HepG2 (cell line): Measurements from ENCODE around the gene HSF2BP. TPM values are rescaled to one million over a fixed set of nuclear protein-coding genes. Genes with fewer than 3 reads are reported as not detected.
A peak's percentile ranks its signal among the peaks of the same experiment; 100 is the strongest.

Experiments used
- ATAC-seq: fragments of 200-7000 bp; cut with Tn5 transposase; 3 replicates; pipeline ENCODE4 v1.9.1; 2020; ENCODE audit warnings: mild to moderate bottlenecking, moderate library complexity
- BruUV-seq: library from RNA; stranded (reverse); fragments of 400-500 nt; replicated peaks from 2 replicates; lab custom pipeline; 2021; lab: Mats Ljungman, UMichigan
- CTCF ChIA-PET: fragments of 300-600 bp; formaldehyde crosslinking; extraction: SDS; loops from one replicate; lab custom pipeline; 2021; ENCODE audit warnings: low total read pairs, inconsistent platforms, low intra/inter-chr PET ratio; lab: Yijun Ruan, JAX
- POLR2A ChIA-PET: fragments of 350-600 bp; sonication (Branson Sonifier 250); formaldehyde crosslinking; loops from one replicate; lab custom pipeline; 2020; ENCODE audit warnings: antibody characterized with exemption, inconsistent platforms; lab: Yijun Ruan, JAX
- DNase-seq: peaks from one replicate; pipeline ENCODE4 v3.0.0-alpha.2; 2015; ENCODE audit warnings: low spot score
- FAIRE-seq: peaks from 3 replicates; lab custom pipeline; 2011; peaks lifted over from hg19 to GRCh38; lab: Jason Lieb, UNC
- H2AFZ ChIP-seq: one replicate; pipeline ENCODE4 v1.6.1; 2011; ENCODE audit warnings: low read length, inconsistent platforms
- H3K27ac ChIP-seq: fragments of 300-600 bp; 3 replicates; pipeline ENCODE4 v1.8.0; 2011; ENCODE audit warnings: mixed run types, mild to moderate bottlenecking, mixed read lengths, low read length, inconsistent platforms; ENCODE audit not compliant: insufficient read depth; ENCODE audit errors: extremely low read length
- H3K27me3 ChIP-seq, 2 experiments: fragments of 200-600 bp in 1 of 2; 2 replicates in 1 of 2; 3 replicates in 1 of 2; pipeline versions ENCODE4 v1.6.0 to v1.8.0; 2011; ENCODE audit warnings: low read length in 2 of 2, mild to moderate bottlenecking in 2 of 2, moderate library complexity in 2 of 2, inconsistent platforms in 1 of 2; ENCODE audit not compliant: insufficient read depth in 2 of 2, control insufficient read depth in 1 of 2
- H3K36me3 ChIP-seq, 2 experiments: fragments of 200-600 bp in 1 of 2; replicated peaks in 1 of 2; 2 replicates in 1 of 2; 3 replicates in 1 of 2; pipeline versions ENCODE4 v1.5.1 to v1.8.0; 2011; ENCODE audit warnings: low read length in 2 of 2, inconsistent platforms in 1 of 2; ENCODE audit not compliant: insufficient read depth in 2 of 2, control insufficient read depth in 1 of 2
- H3K4me1 ChIP-seq: 2 replicates; pipeline ENCODE4 v1.5.1; 2012; ENCODE audit warnings: low read length, inconsistent platforms; ENCODE audit not compliant: insufficient read depth
- H3K4me2 ChIP-seq: 2 replicates; pipeline ENCODE4 v1.6.0; 2011; ENCODE audit warnings: low read depth, low read length, inconsistent platforms
- H3K4me3 ChIP-seq, 3 experiments: fragments of 200-600 bp in 1 of 3; sonication (generic), shearing (Covaris generic) in 1 of 3; replicated peaks in 1 of 3; 2 replicates each; pipeline ENCODE4 v1.5.1; 2011 to 2016; ENCODE audit warnings: low read length in 3 of 3, inconsistent platforms in 2 of 3, low read depth in 2 of 3, mild to moderate bottlenecking in 2 of 3, control low read depth in 1 of 3, mixed read lengths in 1 of 3; ENCODE audit not compliant: insufficient read depth in 1 of 3
- H3K79me2 ChIP-seq: one replicate; pipeline ENCODE4 v1.6.1; 2011; ENCODE audit warnings: low read length, inconsistent platforms; ENCODE audit not compliant: insufficient read depth
- H3K9ac ChIP-seq: 2 replicates; pipeline ENCODE4 v1.6.0; 2011; ENCODE audit warnings: mild to moderate bottlenecking, low read depth, low read length, inconsistent platforms; ENCODE audit not compliant: insufficient read depth
- H3K9me3 ChIP-seq: 2 replicates; pipeline ENCODE4 v1.5.1; 2012; ENCODE audit warnings: mild to moderate bottlenecking, low read length
- H4K20me1 ChIP-seq: 2 replicates; pipeline ENCODE4 v1.6.0; 2011; ENCODE audit warnings: inconsistent platforms, mild to moderate bottlenecking, low read length, moderate library complexity; ENCODE audit not compliant: insufficient read depth
- AGO2 ChIP-seq: fragments of 200-400 bp; formaldehyde crosslinking; optimal IDR thresholded peaks from 2 replicates; pipeline ENCODE3; 2017; ENCODE audit warnings: mild to moderate bottlenecking, low read depth, low read length, moderate library complexity
- NFIC ChIP-seq: IDR thresholded peaks from 2 replicates; pipeline ENCODE4 v1.6.1; 2012; ENCODE audit warnings: mild to moderate bottlenecking, low read length, inconsistent platforms
- PCBP2 ChIP-seq: fragments of 200-400 bp; formaldehyde crosslinking; optimal IDR thresholded peaks from 2 replicates; pipeline ENCODE3; 2018; ENCODE audit warnings: low read length, low read depth; ENCODE audit not compliant: poor library complexity, severe bottlenecking
- POGZ ChIP-seq: sonication (generic); formaldehyde crosslinking; IDR thresholded peaks from 2 replicates; pipeline ENCODE4 v1.4.0; 2020; ENCODE audit warnings: mild to moderate bottlenecking, missing genetic modification reagents
- SMAD9 ChIP-seq: sonication (generic); formaldehyde crosslinking; IDR thresholded peaks from 2 replicates; pipeline ENCODE4 v1.5.1; 2020; ENCODE audit warnings: mild to moderate bottlenecking, missing genetic modification reagents
- ZNF367 ChIP-seq: sonication (generic); formaldehyde crosslinking; IDR thresholded peaks from 2 replicates; pipeline ENCODE4 v1.4.0; 2020; ENCODE audit warnings: missing genetic modification reagents, borderline replicate concordance
- ZNF543 ChIP-seq: sonication (generic); formaldehyde crosslinking; IDR thresholded peaks from 2 replicates; pipeline ENCODE4 v1.4.0; 2020; ENCODE audit warnings: mild to moderate bottlenecking, missing genetic modification reagents
- ZNF569 ChIP-seq: sonication (generic); formaldehyde crosslinking; IDR thresholded peaks from 2 replicates; pipeline ENCODE4 v1.5.0; 2020; ENCODE audit warnings: mild to moderate bottlenecking, missing genetic modification reagents, moderate library complexity, borderline replicate concordance
- WGBS: methylation state at CpG from one replicate; pipeline ENCODE4 v1.1.6; 2017; ENCODE audit warnings: low lambda C conversion rate; 5-methylcytosine and 5-hydroxymethylcytosine counted together
- in situ Hi-C: cut with HindIII; loops from 2 replicates; pipeline ENCODE4 v1.10.0; 2017; ENCODE audit warnings: low pct_unique_long_range_greater_than_20kb; ENCODE audit not compliant: extremely low pct_ligation_motif_present
- intact Hi-C: fragments of 100-400 bp; cut with micrococcal nuclease; formaldehyde crosslinking; loops from one replicate; pipeline ENCODE4 v1.10.0; 2022; ENCODE audit not compliant: unreplicated experiment
- polyA plus RNA-seq, 8 experiments: library from polyadenylated mRNA; depleted of rRNA in 3 of 8; stranded (reverse) in 7 of 8; unstranded in 1 of 8; fragments of >200 nt; fragmentation: Illumina TruSeq in 4 of 8; extraction: Trizol in 4 of 8; gene quantifications; 2 replicates each; pipeline versions ENCODE4 v1.2.1 to v1.2.3, GENCODE V29; 2011 to 2016; ENCODE audit warnings: low read depth in 4 of 8, missing spikeins in 1 of 8, mixed read lengths in 1 of 8; ENCODE audit not compliant: insufficient read depth in 1 of 8
- total RNA-seq, 5 experiments: library from RNA; depleted of rRNA; stranded (reverse); fragments of >200 nt; fragmentation: Illumina TruSeq; extraction: Trizol; gene quantifications; 2 replicates each; pipeline ENCODE4 v1.2.3, GENCODE V29; 2016; ENCODE audit warnings: low read depth in 1 of 5

HSF2BP gene
- total and polyA plus RNA-seq, 2 of the 13 experiments (the other 11 are each of a cell fraction or from before 2014, with no cell fraction given), result 0.67 to 2.2 TPM

DNA sequence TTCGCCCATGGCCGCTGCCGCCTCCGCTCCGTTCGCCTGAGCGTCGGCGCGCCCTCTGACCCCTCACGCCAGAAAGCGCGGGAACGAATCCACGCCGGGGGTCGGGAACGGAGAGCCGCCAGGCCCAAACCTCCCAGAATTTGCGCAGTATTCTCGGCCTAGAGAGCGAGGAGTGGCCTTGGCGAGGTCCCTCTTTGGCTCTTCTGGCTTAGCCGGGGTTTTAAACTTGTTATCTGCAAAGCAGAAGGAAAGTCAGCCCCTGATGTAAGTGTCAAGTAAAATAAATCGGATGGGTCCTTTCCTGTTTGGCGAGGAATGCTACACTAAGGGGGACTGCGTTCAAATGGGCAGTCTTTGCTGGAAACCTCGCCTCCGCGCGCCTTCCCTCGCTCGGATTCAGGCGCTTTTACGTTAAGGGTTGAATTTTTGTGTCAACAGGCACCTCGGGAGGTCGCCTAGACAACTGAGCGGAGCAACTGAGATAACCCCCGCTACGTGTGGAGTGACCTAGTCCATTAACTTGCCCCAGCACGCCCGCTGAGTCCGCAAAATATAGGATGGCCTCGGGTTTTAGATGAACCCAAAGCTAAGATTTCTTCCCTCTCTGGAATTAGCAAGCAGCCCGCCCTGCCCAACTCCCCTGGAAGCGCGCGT, 1.1 kb downstream of the HSF2BP start:
- TF ChIP-seq ZNF367 (no peak), SMAD9 (no peak), NFIC (no peak), PCBP2 (no peak), ZNF543 (CRISPR knock-in tag) (0 out of 2 replicates have a peak, but pooled peaks have one; percentile 5), ZNF569 (CRISPR knock-in tag) (no peak)
- TF ChIP-seq, all 625 proteins: peak for 1
- in situ Hi-C loops (no loop called here), intact Hi-C loops (no loop called here)
- H3K4me1 ChIP-seq, result peaks cover 32% of the 10 kb centered on the region
- no peak overlapping the region for H3K9ac ChIP-seq
- ChIA-PET CTCF (no interaction called here), POLR2A (interaction anchor here (1.5 kb wide), 1 partner anchor 131 kb away, joined by 3 read pairs; no protein-coding TSS in a partner anchor)
- no peak overlapping the region for H3K4me2 ChIP-seq
- H3K27ac ChIP-seq, result no peak overlapping the region
- no peak overlapping the region for H3K4me3 ChIP-seq
- no TSS peak for BruUV-seq
- peaks cover 34% of the 10 kb centered on the region for H3K79me2 ChIP-seq
- FAIRE-seq (no peak), ATAC-seq (no peak), DNase-seq (no peak)
- no peaks in the 10 kb centered on the region for H3K27me3 ChIP-seq
- no peaks in the 10 kb centered on the region for H4K20me1 ChIP-seq
- H2AFZ ChIP-seq, result no peak overlapping the region
- WGBS, result 95% methylated on average over 48 of the region's 48 CpGs
- H3K36me3 ChIP-seq, result peaks cover 6 to 21% of the 10 kb centered on the region in 2 experiments; a peak in 4 of 5 replicates
- no peaks in the 10 kb centered on the region for H3K9me3 ChIP-seq

GRCh38 chr21:43657355-43658087, 1.8 kb downstream of the HSF2BP start:
- FAIRE-seq (no peak), DNase-seq (no peak), ATAC-seq (no peak)
- intact Hi-C loops, result no loop called here
- no peak overlapping the region for H3K4me2 ChIP-seq
- H3K27me3 ChIP-seq, result no peaks in the 10 kb centered on the region
- H3K4me1 ChIP-seq, result peaks cover 28% of the 10 kb centered on the region
- no peaks in the 10 kb centered on the region for H4K20me1 ChIP-seq
- 98% methylated on average over 26 of the region's 46 CpGs for WGBS
- no peak for TF ChIP-seq POGZ (CRISPR knock-in tag)
- TF ChIP-seq AGO2, result peak; percentile 56
- no peak overlapping the region for H3K9ac ChIP-seq
- in situ Hi-C loops, result no loop called here
- H3K4me3 ChIP-seq, result no peak overlapping the region
- peaks cover 31% of the 10 kb centered on the region for H3K79me2 ChIP-seq
- peaks cover 6 to 15% of the 10 kb centered on the region in 2 experiments; a peak in 4 of 5 replicates for H3K36me3 ChIP-seq
- BruUV-seq, result no TSS peak
- POLR2A ChIA-PET, result no interaction called here
- H3K27ac ChIP-seq, result no peak overlapping the region
- H2AFZ ChIP-seq, result no peak overlapping the region
- CTCF ChIA-PET, result no interaction called here
- H3K9me3 ChIP-seq, result no peaks in the 10 kb centered on the region
